ENCODE measurements around the gene PRKCSH.

DNA sequence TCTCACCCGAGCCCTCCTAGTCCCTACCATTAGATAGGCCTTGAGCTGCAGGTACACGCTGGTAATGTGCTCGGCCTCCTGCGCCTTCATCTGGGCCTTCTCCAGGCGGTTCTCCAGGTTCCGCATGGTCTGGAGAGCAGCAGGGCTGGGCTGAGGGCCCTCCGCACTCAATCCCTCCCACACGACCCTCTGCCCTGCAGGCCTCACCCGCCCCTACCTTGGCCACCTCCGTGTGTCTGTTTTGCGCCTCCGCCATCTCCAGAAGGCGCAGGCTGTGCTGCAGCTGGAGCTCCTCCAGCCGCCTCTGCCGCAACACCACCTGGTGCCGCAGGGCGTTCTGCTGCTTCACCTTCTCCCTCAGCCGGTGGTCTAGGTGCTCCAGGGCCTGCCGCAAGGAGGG lies 8.8 kb upstream of the PRKCSH start:
- TF ChIP-seq POLR2A (IDR thresholded peaks at IDR 0.05), result no peak
- TF ChIP-seq CTCF (IDR thresholded peaks at IDR 0.05), result no peak

Measured in esophagus squamous epithelium (tissue), 4 donors.